Activated effector memory CD4-positive, alpha-beta T cell treated with anti-CD3 and anti-CD28 coated beads, Interleukin-2, amount 50 U/mL, for 16 hours (primary cell): ENCODE data around the gene MYB.

Source experiments
- DNase-seq: peaks from one replicate; pipeline ENCODE4 v3.0.0-alpha.2; 2020

Gene MYB

GRCh38 chr6:135256866-135257265, 75.8 kb downstream of the MYB start:
- DNase-seq: no peak

DNA sequence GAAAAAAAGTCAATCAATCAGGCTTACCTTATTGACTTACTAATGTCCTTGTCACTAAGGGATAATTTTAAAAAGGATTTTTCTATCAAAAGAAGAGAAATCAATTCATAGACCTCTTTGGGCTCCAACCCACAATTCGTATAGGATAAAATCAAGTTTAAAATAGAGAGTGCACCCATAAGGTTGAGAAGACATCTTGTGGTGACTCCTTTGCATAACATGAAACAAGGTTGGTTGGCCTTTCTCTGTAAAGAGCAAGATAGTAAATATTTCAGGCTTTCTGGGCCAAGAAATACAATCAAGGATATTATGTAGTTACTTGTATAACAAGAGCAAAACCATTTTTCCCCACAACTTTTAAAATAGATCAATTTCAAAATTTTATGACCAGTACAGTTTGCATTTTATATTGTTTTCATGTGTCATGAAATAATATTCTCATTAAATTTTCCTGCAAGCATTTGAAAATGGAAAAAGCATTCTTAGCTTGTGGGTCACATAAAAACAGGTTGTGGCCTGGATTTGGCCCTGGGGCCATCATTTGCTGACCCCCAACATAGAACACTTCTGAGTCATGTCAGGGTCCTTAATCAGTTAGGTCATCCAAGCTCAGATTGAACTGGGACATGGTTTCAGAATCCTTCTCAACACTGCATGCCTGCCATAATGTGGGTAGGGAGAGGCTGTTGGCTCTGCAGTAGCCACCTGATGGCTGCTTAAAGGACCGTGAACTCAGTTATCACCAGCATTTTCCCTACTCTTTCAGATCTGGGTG, 76.7 kb downstream of the MYB start:
- DNase-seq: no peak

DNA sequence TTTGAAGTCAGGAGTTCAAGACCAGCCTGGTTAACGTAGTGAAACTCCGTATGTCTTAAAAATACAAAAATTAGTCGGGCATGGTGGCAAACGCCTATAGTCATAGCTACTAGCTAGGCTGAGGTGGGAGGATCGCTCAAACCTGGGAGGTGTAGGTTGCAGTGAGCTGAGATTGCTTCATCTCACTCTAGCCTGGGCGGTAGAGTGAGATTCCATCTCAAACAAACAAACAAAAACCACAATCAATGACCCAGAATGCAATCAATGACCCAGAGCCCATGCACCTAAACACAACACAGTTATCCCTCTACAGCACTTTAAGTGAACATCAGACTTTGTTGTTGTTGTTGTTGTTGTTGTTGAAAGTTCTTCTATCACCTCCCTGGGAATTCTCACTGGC, 77.9 kb downstream of the MYB start:
- no peak for DNase-seq

DNA sequence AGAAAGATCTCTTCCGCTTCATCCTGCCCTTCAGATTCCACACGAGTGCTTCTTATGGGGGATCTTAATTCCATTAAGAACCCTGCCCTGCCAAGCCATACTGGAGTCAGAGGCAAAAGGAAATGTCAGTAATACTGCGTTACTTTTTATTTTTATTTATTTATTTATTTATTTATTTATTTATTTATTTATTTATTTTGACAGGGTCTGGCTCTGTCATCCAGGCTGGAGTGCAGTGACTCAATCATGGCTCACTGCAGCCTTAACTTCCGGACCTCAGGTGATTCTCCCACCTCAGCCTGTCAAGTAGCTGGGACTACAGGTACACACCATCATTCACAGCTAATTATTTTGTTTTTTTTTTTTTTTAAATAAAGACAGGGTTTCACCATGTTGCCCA, 79.5 kb downstream of the MYB start:
- no peak for DNase-seq

GRCh38 chr6:135261872-135262725, 81.0 kb downstream of the MYB start:
- no peak for DNase-seq

DNA sequence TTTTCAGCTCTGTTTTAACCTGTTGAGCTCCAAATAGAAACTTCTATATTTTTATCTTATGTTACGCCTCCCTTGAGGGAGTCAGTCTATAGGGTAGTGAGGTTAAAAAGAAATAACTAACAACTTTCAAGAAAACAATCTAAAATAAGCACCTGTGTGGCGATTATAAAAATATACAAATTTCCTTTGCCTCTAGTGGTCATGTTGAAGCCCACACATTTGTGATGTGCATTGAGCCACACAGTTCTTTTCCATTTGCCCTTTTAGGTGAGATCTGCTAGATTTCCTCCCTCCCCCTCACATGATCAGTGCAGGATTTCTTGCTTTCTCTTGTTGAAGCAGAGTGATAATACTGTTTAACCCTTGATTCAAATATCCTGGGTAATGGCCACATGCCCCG, 84.2 kb downstream of the MYB start:
- no peak for DNase-seq

- DNase-seq: no peak
Measured at GRCh38 chr6:135266675-135267074, 85.6 kb downstream of the MYB start.

DNA sequence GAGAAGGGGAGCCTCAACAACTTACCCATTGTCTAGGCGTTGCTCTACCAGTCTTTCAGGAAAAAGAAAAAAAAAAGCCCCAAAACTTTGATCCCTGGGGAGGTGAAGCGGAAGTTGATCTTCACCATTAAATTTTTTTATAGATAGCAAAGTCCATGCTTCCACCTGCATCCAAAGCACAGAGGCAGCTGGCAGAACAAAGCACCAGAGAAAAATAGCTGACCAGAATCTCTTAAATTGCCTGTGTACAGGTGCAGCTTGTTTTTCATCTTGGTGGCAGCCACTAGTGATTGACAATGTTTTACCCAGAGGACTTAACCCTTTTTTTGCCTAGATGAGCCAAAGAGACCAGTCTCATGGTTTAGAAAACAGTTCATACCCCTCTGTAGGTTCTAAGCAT, 86.0 kb downstream of the MYB start:
- no peak for DNase-seq

DNA sequence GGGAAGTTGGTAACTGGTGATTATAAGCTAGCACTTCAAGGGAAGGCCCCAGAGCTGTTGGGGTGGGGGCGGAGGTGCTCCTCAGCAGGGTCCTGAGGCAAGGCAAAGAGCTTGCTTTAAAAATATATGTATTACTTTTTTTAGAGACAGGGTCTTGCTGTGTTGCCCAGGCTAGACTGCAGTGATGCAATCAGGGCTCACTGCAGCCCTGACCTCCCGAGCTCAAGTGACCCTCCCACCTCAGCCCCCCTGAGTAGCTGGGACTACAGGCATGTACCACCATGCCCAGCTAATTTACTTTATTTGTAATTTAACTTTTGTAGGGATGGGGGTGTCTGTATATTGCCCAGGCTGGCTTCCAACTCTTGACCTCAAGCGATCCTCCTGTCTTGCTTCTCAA, 87.2 kb downstream of the MYB start:
- no peak for DNase-seq

DNA sequence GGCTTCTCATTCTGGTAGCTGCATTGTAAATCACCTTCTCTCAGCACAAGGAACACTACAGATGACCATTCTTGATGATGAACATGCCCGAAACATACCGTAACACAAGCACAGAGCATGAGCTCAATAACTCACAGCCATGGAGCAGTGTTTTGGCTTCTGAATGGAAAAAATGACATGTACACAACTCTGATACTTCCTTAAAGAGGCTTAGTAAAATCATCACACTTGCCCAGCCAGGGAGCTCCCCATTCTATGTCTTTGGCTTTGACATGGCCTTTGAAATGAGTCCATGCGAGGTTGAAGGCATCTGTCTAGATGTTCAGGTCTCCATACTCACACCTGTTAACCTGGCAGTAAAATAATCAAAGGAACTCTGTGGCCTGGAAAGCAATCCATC, 87.6 kb downstream of the MYB start:
- DNase-seq: no peak
